B cell (primary cell): ENCODE data around the gene BHLHE40. TPM values are rescaled to one million over a fixed set of nuclear protein-coding genes. Genes with fewer than 3 reads are reported as not detected.

ENCODE experiments used
- ATAC-seq: fragments of 200-7000 bp; cut with Tn5 transposase; one replicate; pipeline ENCODE4 v1.10.0; 2021; ENCODE audit warnings: low read depth, mild to moderate bottlenecking, moderate number of reproducible peaks, moderate library complexity
- CTCF ChIA-PET: fragments of 350-600 bp; sonication (Branson Sonifier 250); formaldehyde crosslinking; loops from one replicate; lab custom pipeline; 2021; ENCODE audit warnings: antibody characterized with exemption, inconsistent platforms; lab: Charles Lee
- POLR2A ChIA-PET: fragments of 350-600 bp; sonication (Branson Sonifier 250); formaldehyde crosslinking; loops from one replicate; lab custom pipeline; 2021; ENCODE audit warnings: antibody characterized with exemption; lab: Charles Lee
- DNase-seq: peaks from one replicate; pipeline ENCODE4 v3.0.0; 2013
- H2AFZ ChIP-seq: 2 replicates; pipeline ENCODE4 v1.6.1; 2012; ENCODE audit warnings: mild to moderate bottlenecking, low read depth, low read length; ENCODE audit not compliant: insufficient read depth, poor library complexity, severe bottlenecking
- H3K27ac ChIP-seq, 2 donors: 1 replicate in 1 of 2; 2 replicates in 1 of 2; pipeline ENCODE4 v1.5.1; 2012 to 2013; ENCODE audit warnings: low read length in 2 of 2, mild to moderate bottlenecking in 2 of 2, moderate library complexity in 1 of 2
- H3K27me3 ChIP-seq, 4 experiments: fragments of 200-600 bp in 1 of 4; sonication (generic) in 1 of 4; replicated peaks in 1 of 4; 1 replicate in 2 of 4; 2 replicates in 2 of 4; pipeline versions ENCODE4 v1.6.1 to v1.7.0; 2013 to 2016; ENCODE audit warnings: low read length in 3 of 4, mild to moderate bottlenecking in 2 of 4, mixed read lengths in 1 of 4, moderate library complexity in 1 of 4; ENCODE audit not compliant: insufficient read depth in 4 of 4, control insufficient read depth in 3 of 4; ENCODE audit errors: control extremely low read depth in 1 of 4
- H3K36me3 ChIP-seq, 2 experiments: replicated peaks in 1 of 2; 1 replicate in 1 of 2; 2 replicates in 1 of 2; pipeline versions ENCODE4 v1.6.1 to v1.7.1; 2013; ENCODE audit warnings: low read length in 1 of 2; ENCODE audit not compliant: insufficient read depth in 2 of 2, control insufficient read depth in 1 of 2; ENCODE audit errors: control extremely low read depth in 1 of 2, extremely low read depth in 1 of 2
- H3K4me1 ChIP-seq, 2 donors: fragments of 200-600 bp in 1 of 2; sonication (generic) in 1 of 2; 1 replicate in 1 of 2; 2 replicates in 1 of 2; pipeline versions ENCODE4 v1.5.1 to v1.6.1; 2013 to 2017; ENCODE audit warnings: low read length in 2 of 2; ENCODE audit not compliant: control insufficient read depth in 2 of 2, insufficient read depth in 2 of 2
- H3K4me2 ChIP-seq: replicated peaks from 2 replicates; pipeline ENCODE3; 2012; ENCODE audit warnings: mild to moderate bottlenecking, low read depth, low read length; ENCODE audit not compliant: poor library complexity, severe bottlenecking
- H3K4me3 ChIP-seq, 5 experiments: fragments of 200-600 bp in 1 of 5; sonication (generic) in 1 of 5; 1 replicate in 3 of 5; 2 replicates in 2 of 5; pipeline versions ENCODE4 v1.5.1 to v1.7.0; 2011 to 2016; ENCODE audit warnings: low read length in 4 of 5, mild to moderate bottlenecking in 4 of 5, low read depth in 2 of 5, control low read depth in 1 of 5, moderate library complexity in 1 of 5; ENCODE audit not compliant: insufficient read depth in 1 of 5; ENCODE audit errors: control extremely low read depth in 1 of 5, extremely low read depth in 1 of 5
- H3K79me2 ChIP-seq: fragments of 200-600 bp; sonication (generic); one replicate; pipeline ENCODE4 v1.6.0; 2016; ENCODE audit warnings: low read length; ENCODE audit not compliant: control insufficient read depth, insufficient read depth
- H3K9ac ChIP-seq: fragments of 200-600 bp; sonication (generic); 2 replicates; pipeline ENCODE4 v1.6.1; 2017; ENCODE audit warnings: mild to moderate bottlenecking, low read length, moderate library complexity
- H3K9me3 ChIP-seq, 3 donors: one replicate each; pipeline versions ENCODE4 v1.6.1 to v1.7.1; 2013; ENCODE audit warnings: low read length in 2 of 3; ENCODE audit not compliant: control insufficient read depth in 2 of 3, insufficient read depth in 1 of 3; ENCODE audit errors: control extremely low read depth in 1 of 3
- H4K20me1 ChIP-seq: 2 replicates; pipeline ENCODE4 v1.6.0; 2012; ENCODE audit warnings: mild to moderate bottlenecking, low read length; ENCODE audit not compliant: insufficient read depth, control insufficient read depth, poor library complexity, severe bottlenecking
- H3K27ac Mint-ChIP-seq: one replicate; pipeline ENCODE4 v1.8.0; 2021; ENCODE audit warnings: mixed read lengths
- H3K27me3 Mint-ChIP-seq: one replicate; pipeline ENCODE4 v1.8.0; 2021; ENCODE audit warnings: mixed read lengths
- H3K4me1 Mint-ChIP-seq: one replicate; pipeline ENCODE4 v1.8.0; 2021; ENCODE audit warnings: mixed read lengths
- H3K4me3 Mint-ChIP-seq: one replicate; pipeline ENCODE4 v1.8.0; 2021; ENCODE audit warnings: mixed read lengths
- H3K9me3 Mint-ChIP-seq: one replicate; pipeline ENCODE4 v1.8.0; 2022; ENCODE audit warnings: mixed read lengths; ENCODE audit not compliant: insufficient read depth
- EZH2 ChIP-seq: IDR thresholded peaks from 2 replicates; pipeline ENCODE4 v1.6.1; 2012; ENCODE audit warnings: borderline replicate concordance, low read depth, mild to moderate bottlenecking, moderate library complexity, low read length; ENCODE audit not compliant: insufficient read depth, poor library complexity, severe bottlenecking
- WGBS: methylation state at CpG from one replicate; pipeline ENCODE4 v1.1.5; 2013; ENCODE audit warnings: missing lambda C conversion rate; ENCODE audit not compliant: insufficient coverage; 5-methylcytosine and 5-hydroxymethylcytosine counted together
- intact Hi-C: fragments of 100-400 bp; cut with micrococcal nuclease; formaldehyde crosslinking; loops from one replicate; pipeline ENCODE4 v1.10.0; 2022
- polyA plus RNA-seq: library from polyadenylated mRNA; depleted of rRNA; stranded (reverse); fragments of >200 nt; gene quantifications from 2 replicates; pipeline ENCODE4 v1.2.3, GENCODE V29; 2012
- total RNA-seq, 2 donors: library from RNA; stranded (reverse); fragments of 120-200 nt in 1 of 2; gene quantifications; 1 replicate in 1 of 2; 2 replicates in 1 of 2; pipeline versions ENCODE4 v1.2.3 to v1.2.4, GENCODE V29; 2013 to 2022
- TF ChIP-seq, protein P1 (sequence below): fragments of 200-600 bp; IDR thresholded peaks from one replicate; pipeline ENCODE4 v1.8.0; 2022; ENCODE audit warnings: antibody characterized with exemption, mild to moderate bottlenecking

BHLHE40 gene
- total and polyA plus RNA-seq, 2 donors (not counting 1 experiment from before 2014, with no cell fraction given): 26.2 to 53.8 TPM

DNA sequence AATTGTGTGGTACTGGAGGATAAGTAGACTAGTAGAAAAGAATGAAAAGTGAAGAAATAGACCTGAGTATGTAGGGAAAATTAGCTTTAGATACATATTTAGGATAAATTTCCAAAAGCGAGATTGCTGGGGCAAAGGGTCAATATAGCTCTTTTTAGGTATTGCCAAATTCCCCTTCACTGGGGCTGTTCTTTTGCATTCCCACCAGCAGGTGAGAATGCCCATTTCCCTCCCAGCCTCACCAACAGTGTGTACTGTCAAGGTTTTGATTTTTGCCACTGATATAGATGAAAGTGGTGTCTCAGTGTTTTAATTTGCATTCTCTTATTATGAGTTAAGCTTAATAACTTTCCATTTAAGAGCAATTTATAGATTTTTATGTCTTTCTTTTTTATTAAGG is 35.7 kb upstream of the BHLHE40 start:
- Mint-ChIP-seq H3K27ac (no peak overlapping the region), H3K9me3 (no peaks in the 10 kb centered on the region), H3K4me1 (peaks cover 5% of the 10 kb centered on the region), H3K27me3 (no peaks in the 10 kb centered on the region), H3K4me3 (no peak overlapping the region)
- H3K4me1 ChIP-seq: no peaks in the 10 kb centered on the region
- H3K27ac ChIP-seq: no peak overlapping the region
- DNase-seq: no peak
- TF ChIP-seq EZH2: no peak
- TF ChIP-seq, protein P1, sequence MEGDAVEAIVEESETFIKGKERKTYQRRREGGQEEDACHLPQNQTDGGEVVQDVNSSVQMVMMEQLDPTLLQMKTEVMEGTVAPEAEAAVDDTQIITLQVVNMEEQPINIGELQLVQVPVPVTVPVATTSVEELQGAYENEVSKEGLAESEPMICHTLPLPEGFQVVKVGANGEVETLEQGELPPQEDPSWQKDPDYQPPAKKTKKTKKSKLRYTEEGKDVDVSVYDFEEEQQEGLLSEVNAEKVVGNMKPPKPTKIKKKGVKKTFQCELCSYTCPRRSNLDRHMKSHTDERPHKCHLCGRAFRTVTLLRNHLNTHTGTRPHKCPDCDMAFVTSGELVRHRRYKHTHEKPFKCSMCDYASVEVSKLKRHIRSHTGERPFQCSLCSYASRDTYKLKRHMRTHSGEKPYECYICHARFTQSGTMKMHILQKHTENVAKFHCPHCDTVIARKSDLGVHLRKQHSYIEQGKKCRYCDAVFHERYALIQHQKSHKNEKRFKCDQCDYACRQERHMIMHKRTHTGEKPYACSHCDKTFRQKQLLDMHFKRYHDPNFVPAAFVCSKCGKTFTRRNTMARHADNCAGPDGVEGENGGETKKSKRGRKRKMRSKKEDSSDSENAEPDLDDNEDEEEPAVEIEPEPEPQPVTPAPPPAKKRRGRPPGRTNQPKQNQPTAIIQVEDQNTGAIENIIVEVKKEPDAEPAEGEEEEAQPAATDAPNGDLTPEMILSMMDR: no peak
- H3K9me3 ChIP-seq: no peaks in the 10 kb centered on the region
- WGBS: no CpG with 5 or more reads among the region's 1 CpG
- H2AFZ ChIP-seq: no peak overlapping the region
- no peaks in the 10 kb centered on the region for H3K79me2 ChIP-seq
- H3K9ac ChIP-seq: no peak overlapping the region
- ChIA-PET POLR2A (no interaction called here), CTCF (interaction anchor here (1.0 kb wide), 1 partner anchor 29 kb away, joined by 6 read pairs; no protein-coding TSS in a partner anchor)
- no peaks in the 10 kb centered on the region for H4K20me1 ChIP-seq
- no peak overlapping the region for H3K4me2 ChIP-seq
- intact Hi-C loops: no loop called here
- no peaks in the 10 kb centered on the region for H3K36me3 ChIP-seq
- H3K27me3 ChIP-seq: no peaks in the 10 kb centered on the region
- ATAC-seq: no peak
- no peak overlapping the region for H3K4me3 ChIP-seq

DNA sequence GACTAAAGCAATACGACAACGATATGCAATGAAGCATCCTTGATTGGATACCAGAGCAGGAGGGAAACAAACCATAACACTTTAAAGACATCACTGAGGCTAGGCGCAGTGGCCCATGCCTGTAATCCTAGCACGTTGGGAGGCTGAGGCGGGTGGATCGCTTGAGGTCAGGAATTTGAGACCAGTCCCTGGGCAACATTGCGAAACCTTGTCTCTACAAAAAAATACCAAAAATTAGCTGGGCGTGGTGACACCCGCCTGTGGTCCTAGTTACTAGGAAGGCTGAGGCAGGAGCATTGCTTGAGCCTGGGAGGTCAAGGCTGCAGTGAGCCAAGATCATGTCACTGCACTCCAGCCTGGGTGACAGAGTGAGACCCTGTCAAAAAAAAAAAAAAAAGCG is 33.9 kb upstream of the BHLHE40 start:
- Histone ChIP-seq H3K36me3 (no peaks in the 10 kb centered on the region), H4K20me1 (no peaks in the 10 kb centered on the region), H3K4me3 (no peak overlapping the region), H3K4me2 (no peak overlapping the region), H3K79me2 (no peaks in the 10 kb centered on the region), H3K9ac (no peak overlapping the region), H2AFZ (no peak overlapping the region), H3K27me3 (no peaks in the 10 kb centered on the region), H3K9me3 (no peaks in the 10 kb centered on the region), H3K4me1 (no peaks in the 10 kb centered on the region), H3K27ac (no peak overlapping the region)
- DNase-seq: no peak
- intact Hi-C loops: no loop called here
- ChIA-PET CTCF (no interaction called here), POLR2A (no interaction called here)
- Mint-ChIP-seq H3K27ac (no peak overlapping the region), H3K4me1 (no peaks in the 10 kb centered on the region), H3K9me3 (no peaks in the 10 kb centered on the region), H3K4me3 (no peak overlapping the region), H3K27me3 (no peaks in the 10 kb centered on the region)
- ATAC-seq: no peak
- TF ChIP-seq, protein P1: no peak
- TF ChIP-seq EZH2: no peak
- 100% methylated on average over 8 of the region's 10 CpGs for WGBS
